Pons (tissue), 1 donor: ENCODE data around the gene ARID1B.

Source experiments
- DNase-seq: peaks from one replicate; pipeline ENCODE4 v3.0.0-alpha.2; 2016; ENCODE audit warnings: low spot score

ARID1B gene

DNA sequence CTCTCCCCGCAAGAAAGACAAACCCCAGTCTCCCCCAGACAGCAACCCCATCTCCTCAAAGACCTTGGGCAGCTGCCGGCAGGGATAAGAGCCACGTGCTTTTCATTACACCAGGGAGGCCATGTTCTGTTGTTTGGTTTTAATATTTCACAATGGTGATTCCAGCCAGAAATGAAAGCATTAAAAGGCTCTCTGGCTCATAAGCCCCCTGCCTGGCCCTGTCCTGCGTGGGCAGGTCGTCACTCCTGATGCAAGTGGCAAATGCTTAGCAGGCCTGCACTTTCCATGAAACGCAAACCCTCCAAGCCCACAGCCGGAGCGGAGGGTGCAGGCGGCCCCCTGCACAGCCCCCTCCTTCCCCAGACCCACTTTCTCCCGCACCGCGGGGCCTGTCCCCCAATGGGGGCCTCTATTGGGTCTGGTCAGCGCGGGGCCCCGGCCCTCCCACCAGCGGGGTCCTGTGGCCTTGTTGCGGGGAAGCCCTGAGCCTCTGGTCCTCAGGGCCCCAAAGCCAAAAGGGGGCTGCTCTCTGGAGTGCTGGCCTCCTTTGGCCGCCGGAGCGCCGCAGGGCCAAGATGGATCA, 469.0 kb downstream of the ARID1B start:
- no peak for DNase-seq

DNA sequence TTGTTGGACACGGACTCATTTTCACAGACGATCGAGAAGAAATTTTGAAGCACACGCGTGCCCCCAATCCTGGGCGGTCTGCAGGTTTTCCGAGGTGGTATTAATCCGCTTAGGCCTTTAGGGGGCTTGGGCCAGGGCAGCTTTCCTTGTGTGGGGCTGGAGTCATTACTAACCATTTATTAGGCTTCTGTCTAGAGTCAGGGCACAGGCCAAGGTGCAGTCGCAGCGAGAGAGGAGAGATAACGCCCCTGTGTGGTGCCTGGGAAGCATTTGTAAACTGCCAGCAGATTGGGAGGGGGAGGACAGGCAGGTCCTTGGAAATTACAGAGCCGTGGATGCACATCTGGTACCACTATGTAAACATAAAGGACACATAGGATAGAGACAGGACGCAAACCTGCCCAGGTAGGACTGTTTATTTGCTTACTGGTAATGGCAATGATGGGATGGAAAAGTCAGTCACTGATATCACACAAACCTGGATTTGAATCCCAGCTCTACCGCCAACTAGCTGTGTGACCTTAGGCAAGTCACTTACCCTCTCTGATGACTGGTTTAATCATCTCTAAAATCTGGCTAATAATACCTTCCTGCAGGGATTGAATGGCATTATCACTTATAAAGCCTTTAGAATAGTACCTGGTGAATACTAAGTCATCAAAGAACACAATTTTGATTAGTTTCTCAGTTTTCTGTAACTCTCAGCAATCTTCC, 469.8 kb downstream of the ARID1B start:
- no peak for DNase-seq

GRCh38 chr6:157248264-157248663, 471.1 kb downstream of the ARID1B start:
- no peak for DNase-seq

- DNase-seq: no peak
Measured at GRCh38 chr6:157249826-157250225, 472.6 kb downstream of the ARID1B start.

- DNase-seq: no peak
Measured at GRCh38 chr6:157251586-157252247, 474.5 kb downstream of the ARID1B start.

DNA sequence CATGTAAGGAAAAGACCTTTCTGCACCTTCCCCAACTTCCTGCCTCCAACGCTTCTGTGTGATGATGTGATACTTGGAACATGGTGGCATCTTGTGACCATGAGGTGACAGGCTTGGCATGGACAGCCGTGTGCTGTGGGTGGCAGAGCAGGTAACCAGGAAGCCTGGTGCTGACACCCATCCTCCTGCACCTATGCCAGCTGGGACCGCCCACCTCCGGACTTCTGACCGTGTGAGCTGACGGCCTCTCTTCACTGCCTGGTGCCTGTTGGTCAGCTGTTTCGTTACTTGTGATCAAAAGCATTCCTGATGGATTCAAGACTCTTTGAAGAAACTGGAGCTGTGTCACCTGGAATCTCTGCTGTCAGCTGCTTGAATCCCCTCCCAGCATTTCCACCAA, 475.8 kb downstream of the ARID1B start:
- no peak for DNase-seq

DNA sequence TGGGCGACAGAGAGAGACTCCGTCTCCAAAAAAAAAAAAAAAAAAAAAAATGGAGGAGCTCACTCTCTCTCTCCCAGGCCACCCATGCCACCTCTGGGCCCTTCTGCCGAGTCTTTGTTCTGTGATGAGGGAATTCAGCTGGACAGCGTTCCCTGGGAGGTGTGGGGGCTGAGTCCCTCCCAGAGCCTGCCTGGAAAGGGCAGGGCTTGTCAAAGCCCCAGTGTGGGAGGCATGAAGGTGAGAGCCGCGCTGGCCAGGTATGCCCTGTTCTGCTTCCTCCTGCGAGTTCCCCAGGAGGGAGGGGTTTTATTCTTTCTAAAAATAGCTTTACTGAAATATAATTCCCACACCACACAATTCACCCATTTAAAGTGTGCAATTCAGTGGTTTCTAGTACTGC, 476.5 kb downstream of the ARID1B start:
- DNase-seq: no peak

DNA sequence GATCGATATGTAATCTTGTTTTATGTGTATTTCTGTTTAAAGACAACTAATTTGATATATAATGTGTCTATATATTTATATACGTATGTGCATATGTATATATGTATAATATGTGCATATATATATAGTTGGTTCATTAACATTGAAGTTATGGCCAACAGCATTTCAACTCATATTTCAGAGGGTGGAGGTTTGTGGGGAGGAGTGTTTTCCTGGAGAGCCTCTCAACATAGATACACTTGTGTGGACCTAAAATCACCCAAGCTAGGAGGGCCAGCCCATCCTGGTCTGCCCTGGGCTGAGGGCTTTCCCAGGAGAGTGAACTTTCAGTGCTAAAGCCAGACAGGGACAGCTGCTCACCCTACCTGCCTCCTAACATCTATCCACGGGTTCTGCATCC, 477.4 kb downstream of the ARID1B start:
- DNase-seq: no peak

DNA sequence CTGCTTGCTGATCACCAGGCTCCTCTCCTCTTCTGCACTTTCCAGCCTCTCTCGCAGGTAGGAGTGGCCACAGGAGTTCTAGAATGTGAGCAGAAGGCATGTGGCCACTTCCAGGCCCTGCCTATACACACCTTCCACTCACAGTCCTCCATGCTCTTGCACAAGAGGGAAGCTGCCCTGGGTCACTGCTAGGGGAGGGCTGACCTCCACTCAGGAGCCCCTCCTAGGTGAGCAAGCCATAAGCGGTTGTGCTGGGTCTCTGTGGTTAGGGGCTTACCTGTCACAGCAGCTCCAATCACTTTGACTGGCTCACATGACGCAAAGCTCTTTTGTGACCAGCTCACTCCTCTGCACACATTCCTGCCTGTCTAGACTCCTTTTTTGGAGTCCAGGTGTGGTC, 477.9 kb downstream of the ARID1B start:
- DNase-seq: no peak

GRCh38 chr6:157258878-157259277, 481.7 kb downstream of the ARID1B start:
- DNase-seq: no peak

GRCh38 chr6:157259443-157259842, 482.3 kb downstream of the ARID1B start:
- no peak for DNase-seq
